Karpas-422 (cell line): ENCODE measurements around the gene COL16A1. TPM values are rescaled to one million over a fixed set of nuclear protein-coding genes. Genes with fewer than 3 reads are reported as not detected.

Experiments used
- DNase-seq: peaks from one replicate; pipeline ENCODE4 v3.0.0-alpha.2; 2015
- H2AFZ ChIP-seq: fragments of 200-600 bp; sonication (generic); 2 replicates; pipeline ENCODE4 v1.6.1; 2014; ENCODE audit warnings: antibody characterized with exemption, low read length, mixed read lengths
- H3K27ac ChIP-seq: fragments of 200-600 bp; sonication (generic); 2 replicates; pipeline ENCODE4 v1.5.1; 2014; ENCODE audit warnings: mild to moderate bottlenecking, low read length, moderate library complexity
- H3K27me3 ChIP-seq: fragments of 200-600 bp; sonication (generic); 2 replicates; pipeline ENCODE4 v1.6.1; 2014; ENCODE audit warnings: low read length, mixed read lengths
- H3K36me3 ChIP-seq: fragments of 200-600 bp; sonication (generic); 2 replicates; pipeline ENCODE4 v1.6.1; 2014; ENCODE audit warnings: low read length, mixed read lengths; ENCODE audit not compliant: insufficient read depth
- H3K4me1 ChIP-seq: fragments of 200-600 bp; sonication (generic); 2 replicates; pipeline ENCODE4 v1.6.1; 2014; ENCODE audit warnings: mild to moderate bottlenecking, low read length, mixed read lengths
- H3K4me2 ChIP-seq: fragments of 200-600 bp; sonication (generic); 2 replicates; pipeline ENCODE4 v1.6.1; 2014; ENCODE audit warnings: low read length, low read depth, mild to moderate bottlenecking; ENCODE audit not compliant: poor library complexity, severe bottlenecking
- H3K4me3 ChIP-seq: fragments of 200-600 bp; sonication (generic); 2 replicates; pipeline ENCODE4 v1.5.1; 2014; ENCODE audit warnings: mild to moderate bottlenecking, antibody characterized with exemption, low read length, mixed read lengths
- H3K79me2 ChIP-seq: fragments of 200-600 bp; sonication (generic); 2 replicates; pipeline ENCODE4 v1.6.1; 2014; ENCODE audit warnings: mild to moderate bottlenecking, low read length, mixed read lengths
- H3K9ac ChIP-seq: fragments of 200-600 bp; sonication (generic); 2 replicates; pipeline ENCODE4 v1.6.0; 2014; ENCODE audit warnings: low read length
- H3K9me2 ChIP-seq: fragments of 200-600 bp; sonication (generic), shearing (Covaris generic); replicated peaks from 2 replicates; pipeline ENCODE4 v1.6.0; 2014; ENCODE audit warnings: mild to moderate bottlenecking, low read length, moderate library complexity; ENCODE audit not compliant: insufficient read depth
- H3K9me3 ChIP-seq: fragments of 300-700, 200-600 bp; sonication (generic); 2 replicates; pipeline ENCODE4 v1.6.1; 2014; ENCODE audit warnings: low read length, mixed read lengths
- H4K20me1 ChIP-seq: fragments of 200-600 bp; sonication (generic); 2 replicates; pipeline ENCODE4 v1.6.1; 2014; ENCODE audit warnings: mild to moderate bottlenecking, antibody characterized with exemption, low read length, low read depth; ENCODE audit not compliant: insufficient read depth
- total RNA-seq: library from RNA; depleted of rRNA; stranded (reverse); fragments of >200 nt; shearing (Covaris generic); gene quantifications from 2 replicates; pipeline ENCODE4 v1.2.3, GENCODE V29; 2014; ENCODE audit warnings: low replicate concordance

Gene COL16A1
- total RNA-seq, 1 experiment from 2014 or later, result not detected

DNA sequence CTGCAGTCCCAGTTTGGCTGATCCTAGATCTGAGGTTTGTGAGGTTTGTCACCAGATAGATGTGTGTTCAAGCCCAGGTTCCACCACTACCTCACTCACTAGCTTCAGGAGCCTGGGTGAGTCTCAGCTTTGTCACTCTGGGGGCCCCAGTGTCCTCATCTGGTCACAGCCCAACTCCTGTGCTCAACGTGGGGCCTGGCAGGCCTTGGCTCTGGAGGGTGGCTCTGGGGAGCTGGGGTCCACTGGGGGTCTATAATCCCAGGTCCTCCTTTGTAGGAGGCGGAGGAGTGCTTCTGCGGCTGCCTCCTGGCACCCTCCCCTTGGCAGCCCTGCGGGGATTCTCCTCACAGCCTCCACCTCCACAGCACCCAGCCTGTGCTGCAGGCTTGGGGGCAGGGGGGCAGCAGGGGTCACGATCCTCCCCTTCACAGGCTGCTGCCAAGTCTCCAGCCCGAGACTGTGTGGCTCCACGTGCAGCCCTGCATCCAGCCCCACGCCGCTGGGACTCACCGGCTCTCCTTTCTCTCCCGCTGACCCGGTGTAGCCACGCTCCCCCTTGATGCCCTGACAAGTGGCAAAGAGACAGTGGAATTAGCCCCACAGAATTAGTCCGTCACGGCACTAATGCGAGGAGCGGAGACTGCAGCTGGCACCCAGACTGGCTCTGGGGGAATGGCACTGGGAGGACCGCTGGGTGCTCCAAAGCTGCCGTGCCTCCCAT lies 36.6 kb downstream of the COL16A1 start:
- Histone ChIP-seq H3K9me2 (no peaks in the 10 kb centered on the region), H3K4me3 (no peak overlapping the region), H3K27me3 (no peaks in the 10 kb centered on the region), H3K27ac (no peak overlapping the region), H3K4me2 (no peak overlapping the region), H3K4me1 (no peaks in the 10 kb centered on the region), H3K79me2 (no peaks in the 10 kb centered on the region), H4K20me1 (no peaks in the 10 kb centered on the region), H3K36me3 (no peaks in the 10 kb centered on the region), H2AFZ (no peak overlapping the region), H3K9ac (no peak overlapping the region), H3K9me3 (no peaks in the 10 kb centered on the region)
- DNase-seq, result no peak

- Histone ChIP-seq H3K9me2 (no peaks in the 10 kb centered on the region), H3K4me2 (no peak overlapping the region), H3K9ac (no peak overlapping the region), H3K27me3 (no peaks in the 10 kb centered on the region), H2AFZ (no peak overlapping the region), H3K4me3 (no peak overlapping the region), H3K9me3 (no peaks in the 10 kb centered on the region), H3K27ac (no peak overlapping the region), H3K36me3 (no peaks in the 10 kb centered on the region), H3K4me1 (no peaks in the 10 kb centered on the region), H4K20me1 (no peaks in the 10 kb centered on the region), H3K79me2 (no peaks in the 10 kb centered on the region)
- DNase-seq, result no peak
Observed at GRCh38 chr1:31666263-31666963, 37.4 kb downstream of the COL16A1 start.

- H3K9ac ChIP-seq, result no peak overlapping the region
- no peaks in the 10 kb centered on the region for H3K9me3 ChIP-seq
- H3K4me3 ChIP-seq, result no peak overlapping the region
- no peak overlapping the region for H3K4me2 ChIP-seq
- H2AFZ ChIP-seq, result no peak overlapping the region
- H3K36me3 ChIP-seq, result no peaks in the 10 kb centered on the region
- H4K20me1 ChIP-seq, result no peaks in the 10 kb centered on the region
- H3K9me2 ChIP-seq, result no peaks in the 10 kb centered on the region
- H3K4me1 ChIP-seq, result no peaks in the 10 kb centered on the region
- H3K27me3 ChIP-seq, result no peaks in the 10 kb centered on the region
- no peak overlapping the region for H3K27ac ChIP-seq
- no peak for DNase-seq
- H3K79me2 ChIP-seq, result no peaks in the 10 kb centered on the region
Observed at GRCh38 chr1:31665234-31665878, 38.5 kb downstream of the COL16A1 start.

- H3K27me3 ChIP-seq, result no peaks in the 10 kb centered on the region
- H3K27ac ChIP-seq, result no peak overlapping the region
- no peak overlapping the region for H3K4me3 ChIP-seq
- H4K20me1 ChIP-seq, result no peaks in the 10 kb centered on the region
- no peak overlapping the region for H3K4me2 ChIP-seq
- H3K4me1 ChIP-seq, result no peaks in the 10 kb centered on the region
- H3K9me2 ChIP-seq, result no peaks in the 10 kb centered on the region
- DNase-seq, result no peak
- H3K36me3 ChIP-seq, result no peaks in the 10 kb centered on the region
- H3K9me3 ChIP-seq, result no peaks in the 10 kb centered on the region
- H3K9ac ChIP-seq, result no peak overlapping the region
- H2AFZ ChIP-seq, result no peak overlapping the region
- H3K79me2 ChIP-seq, result no peaks in the 10 kb centered on the region
Observed at GRCh38 chr1:31664528-31664927, 39.3 kb downstream of the COL16A1 start.

DNA sequence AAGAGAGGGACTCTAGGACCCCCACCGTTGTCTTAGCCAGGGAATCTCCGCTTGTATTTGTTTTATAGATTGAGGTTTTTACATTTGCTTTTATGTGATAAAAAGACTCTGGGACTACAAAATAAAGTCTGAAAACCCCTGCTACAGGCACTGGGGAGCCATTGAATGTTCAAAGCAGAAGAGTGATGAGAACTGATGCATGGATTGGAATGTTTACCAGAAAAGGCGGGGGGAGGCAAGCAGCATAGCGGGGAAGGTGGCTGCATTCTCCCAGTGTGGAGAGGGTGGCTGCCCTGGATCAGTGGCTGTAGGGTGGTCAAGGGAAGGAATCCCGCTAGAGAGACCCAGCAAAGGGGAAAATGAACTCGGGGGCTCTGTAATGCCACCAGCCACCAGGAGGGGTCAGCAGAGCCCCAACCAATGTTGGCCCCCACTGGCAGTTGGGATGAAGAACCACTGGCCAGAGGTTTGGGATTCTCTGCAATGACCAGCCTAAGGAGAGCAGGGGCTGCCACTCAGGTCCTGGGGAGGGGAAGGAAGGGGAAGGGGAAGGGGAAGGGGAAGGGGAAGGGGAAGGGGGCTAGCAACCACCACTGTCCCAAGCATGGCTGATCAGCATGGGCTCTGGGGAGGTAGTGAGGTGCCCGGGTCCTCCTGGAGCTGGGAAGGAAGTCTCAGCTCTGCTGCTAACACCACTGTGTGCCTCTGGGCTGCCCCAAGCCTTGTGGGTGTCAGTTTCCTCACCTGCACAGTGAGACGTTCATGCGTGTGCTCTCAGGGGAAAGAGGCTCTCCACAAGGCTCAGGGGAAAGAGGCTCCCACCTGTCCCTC lies 40.0 kb downstream of the COL16A1 start:
- peak; percentile 80 for DNase-seq
- H3K4me3 ChIP-seq, result no peak overlapping the region
- no peaks in the 10 kb centered on the region for H4K20me1 ChIP-seq
- H2AFZ ChIP-seq, result no peak overlapping the region
- no peak overlapping the region for H3K4me2 ChIP-seq
- no peaks in the 10 kb centered on the region for H3K9me2 ChIP-seq
- H3K9ac ChIP-seq, result no peak overlapping the region
- no peaks in the 10 kb centered on the region for H3K36me3 ChIP-seq
- no peaks in the 10 kb centered on the region for H3K27me3 ChIP-seq
- H3K79me2 ChIP-seq, result no peaks in the 10 kb centered on the region
- no peaks in the 10 kb centered on the region for H3K9me3 ChIP-seq
- H3K4me1 ChIP-seq, result no peaks in the 10 kb centered on the region
- no peak overlapping the region for H3K27ac ChIP-seq

DNA sequence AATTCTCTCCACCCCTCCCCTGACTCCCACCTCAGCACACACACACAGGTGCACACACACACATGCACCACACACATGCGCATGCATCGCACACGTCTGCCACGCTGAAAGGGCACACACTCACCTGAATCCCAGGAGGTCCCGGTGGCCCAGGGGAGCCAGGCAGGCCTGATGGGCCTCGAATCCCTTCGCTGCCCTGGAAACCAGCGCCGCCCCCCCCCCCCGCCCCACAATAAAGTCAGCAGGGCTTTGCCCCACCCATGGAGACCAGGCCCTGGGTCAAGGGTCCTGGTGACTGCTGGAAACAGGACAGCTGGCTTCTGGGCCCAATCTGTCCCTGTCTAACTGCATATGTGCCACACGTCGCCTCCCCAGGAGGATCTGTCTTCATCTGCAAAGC lies 41.4 kb downstream of the COL16A1 start:
- H3K4me3 ChIP-seq, result no peak overlapping the region
- H3K27me3 ChIP-seq, result no peaks in the 10 kb centered on the region
- no peak overlapping the region for H3K9ac ChIP-seq
- H2AFZ ChIP-seq, result no peak overlapping the region
- no peaks in the 10 kb centered on the region for H3K9me2 ChIP-seq
- no peaks in the 10 kb centered on the region for H3K79me2 ChIP-seq
- H3K27ac ChIP-seq, result no peak overlapping the region
- no peak overlapping the region for H3K4me2 ChIP-seq
- H3K9me3 ChIP-seq, result no peaks in the 10 kb centered on the region
- H3K4me1 ChIP-seq, result no peaks in the 10 kb centered on the region
- H3K36me3 ChIP-seq, result no peaks in the 10 kb centered on the region
- DNase-seq, result no peak
- H4K20me1 ChIP-seq, result no peaks in the 10 kb centered on the region

- Histone ChIP-seq H3K27ac (no peak overlapping the region), H3K79me2 (no peaks in the 10 kb centered on the region), H3K9ac (no peak overlapping the region), H3K36me3 (no peaks in the 10 kb centered on the region), H3K4me3 (no peak overlapping the region), H2AFZ (no peak overlapping the region), H3K9me2 (no peaks in the 10 kb centered on the region), H4K20me1 (no peaks in the 10 kb centered on the region), H3K4me1 (no peaks in the 10 kb centered on the region), H3K9me3 (no peaks in the 10 kb centered on the region), H3K4me2 (no peak overlapping the region), H3K27me3 (no peaks in the 10 kb centered on the region)
- DNase-seq, result no peak
Observed at GRCh38 chr1:31661856-31662255, 42.0 kb downstream of the COL16A1 start.
